CD4-positive, alpha-beta T cell treated with Interleukin-6 at 100 ng/mL for 8 hours (primary cell): ENCODE data around the gene GAR1.
"Not testable (repeated sequence)": the region's sequence is repeated elsewhere in the genome, so short reads cannot be mapped to it uniquely, and the experiment has no call there.

ENCODE experiments used
- DNase-seq: peaks from one replicate; pipeline ENCODE4 v3.0.0-alpha.2; 2020; ENCODE audit warnings: mixed read lengths, low spot score

GAR1 gene

GRCh38 chr4:109846395-109847098 lies 31.0 kb downstream of the GAR1 start:
- no peak for DNase-seq

GRCh38 chr4:109847896-109848442 lies 32.4 kb downstream of the GAR1 start, which contains the start of gene LRIT3:
Gene LRIT3, plus strand, starts transcription at chr4:109848107. Its CDS starts 95 bp downstream, at chr4:109848202.
- DNase-seq = no peak

GRCh38 chr4:109848501-109848900 lies 32.9 kb downstream of the GAR1 start:
- DNase-seq = no peak

GRCh38 chr4:109850601-109851000 lies 35.0 kb downstream of the GAR1 start:
- no peak for DNase-seq

DNA sequence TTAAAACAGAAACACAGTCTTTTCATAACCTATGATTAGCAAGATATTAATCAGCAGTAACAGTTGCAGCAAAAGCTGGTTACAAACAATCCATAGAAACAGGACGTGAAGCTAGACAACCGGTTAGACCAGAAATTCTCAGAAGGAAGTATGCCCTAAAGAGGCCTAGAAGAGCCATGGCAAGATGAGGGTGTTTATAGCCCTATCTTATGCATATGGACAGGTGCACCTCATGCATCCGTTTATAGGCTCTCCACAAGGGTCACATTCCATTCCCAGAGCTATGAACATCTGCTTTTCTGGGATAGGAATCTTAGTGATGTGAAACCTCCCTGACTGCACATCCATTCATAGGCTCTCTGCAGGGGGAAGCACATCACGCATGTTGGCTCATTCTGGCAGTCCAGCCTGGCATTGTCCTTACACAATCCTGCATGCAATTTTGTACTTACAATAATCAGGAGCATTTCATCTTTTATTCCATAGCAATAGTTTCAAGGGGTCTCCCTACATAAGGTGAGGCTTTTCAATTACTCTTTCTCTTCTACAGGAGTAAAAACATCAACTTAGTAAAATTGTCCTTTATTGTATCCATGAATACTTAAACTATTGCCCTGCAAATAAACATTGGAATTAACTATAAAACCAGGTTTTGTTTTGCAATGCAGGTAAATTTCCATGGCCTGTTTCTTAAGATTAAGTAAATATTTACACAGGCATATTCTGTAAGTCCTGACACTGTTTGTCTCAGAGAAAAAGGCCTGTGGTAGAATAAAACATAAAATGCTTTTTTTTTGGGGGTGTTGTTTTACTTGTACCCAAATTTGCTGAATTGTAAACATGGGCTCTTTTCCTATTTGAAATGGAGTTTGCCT lies 44.1 kb downstream of the GAR1 start:
- not testable (repeated sequence) for DNase-seq

GRCh38 chr4:109861271-109861670 lies 45.7 kb downstream of the GAR1 start:
- no peak for DNase-seq

DNA sequence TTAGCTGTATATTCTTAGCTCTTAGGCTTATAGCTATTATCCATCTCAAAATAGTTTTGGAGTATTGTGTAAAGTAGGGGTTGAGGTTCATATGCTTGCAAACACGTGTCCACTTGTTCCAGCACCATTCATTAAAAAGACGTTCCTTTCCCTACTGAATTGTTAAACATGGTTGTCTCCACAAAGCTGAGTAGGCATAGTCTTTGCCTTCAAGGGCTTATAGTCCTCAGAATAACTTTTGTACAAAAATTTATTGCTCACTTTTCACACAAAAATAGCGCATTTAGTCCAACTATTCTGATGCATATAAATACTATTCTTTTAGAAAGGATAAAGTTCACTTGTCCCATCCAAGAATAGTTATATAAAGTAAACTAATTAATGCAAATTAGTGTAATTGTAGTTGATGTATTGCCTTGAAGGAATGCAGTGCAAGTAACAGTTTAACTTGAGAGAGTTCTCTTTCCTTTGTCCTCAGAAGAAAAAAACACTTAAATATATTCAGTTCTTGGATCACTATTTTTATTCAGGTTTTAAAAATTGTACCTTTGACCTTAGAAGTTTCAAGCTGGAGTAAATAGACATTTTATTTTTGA lies 46.5 kb downstream of the GAR1 start:
- DNase-seq = no peak

DNA sequence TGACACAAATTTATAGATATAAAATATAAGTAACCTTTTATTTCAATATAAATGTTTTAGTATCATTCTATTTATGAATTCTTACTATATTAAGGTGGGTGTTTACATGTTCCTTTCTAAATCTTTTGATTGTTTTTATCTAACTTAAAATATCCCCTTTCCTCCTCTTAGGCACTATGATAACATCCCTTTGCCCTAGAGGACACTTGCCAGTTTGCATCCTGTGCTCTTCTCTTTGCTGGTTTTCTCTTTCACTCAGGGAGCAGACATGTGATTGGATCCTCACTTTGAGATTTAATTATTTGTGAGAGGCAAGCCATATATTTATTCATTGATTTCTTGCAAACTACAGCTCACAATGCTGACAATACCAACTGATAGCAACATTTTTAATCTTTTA lies 48.6 kb downstream of the GAR1 start:
- DNase-seq = no peak

DNA sequence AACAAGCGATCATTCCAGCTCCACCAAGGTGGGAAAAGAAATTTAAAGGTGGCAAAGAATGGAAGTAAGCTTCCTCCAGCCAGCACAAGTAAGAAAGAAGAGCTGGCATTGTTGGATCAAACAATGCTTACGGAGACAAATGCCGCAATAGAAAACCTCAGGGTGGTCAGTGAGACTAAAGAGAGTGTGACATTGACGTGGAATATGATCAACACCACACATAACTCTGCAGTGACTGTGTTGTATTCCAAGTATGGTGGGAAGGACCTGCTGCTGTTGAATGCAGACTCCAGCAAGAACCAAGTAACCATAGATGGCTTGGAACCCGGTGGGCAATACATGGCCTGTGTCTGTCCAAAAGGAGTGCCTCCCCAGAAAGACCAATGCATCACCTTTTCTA lies 54.5 kb downstream of the GAR1 start:
- no peak for DNase-seq

DNA sequence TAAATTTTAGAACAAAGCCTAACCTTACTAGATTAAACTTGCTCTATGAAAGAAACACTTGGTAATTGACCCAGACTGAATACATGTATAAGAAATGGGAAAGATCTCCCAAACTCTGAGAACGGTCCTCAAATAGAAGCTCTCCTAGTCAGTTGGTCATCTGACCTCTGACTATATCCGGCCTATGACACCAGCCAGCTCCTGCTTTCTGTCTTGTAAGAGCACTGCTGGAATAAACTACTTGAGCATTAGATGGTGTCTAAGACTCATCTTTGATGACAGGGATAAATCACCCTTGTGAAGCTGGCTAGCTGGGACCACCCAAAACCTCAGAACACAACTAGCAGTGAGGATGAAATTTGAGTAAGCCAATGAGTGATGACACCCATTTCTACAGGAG lies 56.5 kb downstream of the GAR1 start:
- DNase-seq = no peak

DNA sequence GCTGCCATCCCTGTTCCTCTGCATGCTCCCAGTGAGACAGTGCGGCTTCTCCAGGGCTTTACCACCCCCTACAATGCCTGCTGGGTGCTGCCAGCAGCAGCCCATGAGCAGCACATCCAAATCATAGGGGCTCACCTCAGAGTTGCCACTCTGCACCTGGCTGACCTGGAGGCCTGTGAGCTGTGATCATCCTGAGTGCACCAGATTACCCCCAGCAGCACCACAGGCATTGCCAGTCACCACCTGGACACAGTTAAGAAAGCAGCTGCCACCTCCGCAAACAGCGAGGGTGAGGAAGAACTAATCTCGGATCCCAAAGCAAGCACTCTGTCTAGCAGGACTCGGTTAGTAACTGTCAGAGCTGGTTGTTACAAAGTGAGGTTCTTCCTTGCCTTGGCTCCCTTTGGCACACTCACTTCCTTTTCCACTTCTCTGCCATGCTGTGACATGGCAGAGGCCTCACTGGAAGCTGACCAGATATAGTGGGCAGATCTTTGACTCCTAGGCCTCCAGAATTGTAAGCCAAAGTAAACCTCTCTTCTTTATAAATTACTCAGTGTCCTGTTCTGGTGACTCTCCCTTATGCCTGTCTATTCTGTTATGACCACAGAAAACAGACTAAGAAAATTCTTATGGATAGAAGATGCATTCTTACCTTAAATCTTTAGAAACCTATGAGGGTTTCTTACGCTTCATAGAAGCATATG lies 57.5 kb downstream of the GAR1 start:
- DNase-seq = no peak

GRCh38 chr4:109873791-109874514 lies 58.4 kb downstream of the GAR1 start:
- DNase-seq = no peak
